DOHH2 (cell line): ENCODE measurements around the gene SCAMP2.

Experiments
- H3F3A ChIP-seq: fragments of 200-600 bp; sonication (generic), shearing (Covaris generic); 2 replicates; pipeline ENCODE4 v1.6.0; 2016; ENCODE audit warnings: antibody characterized with exemption, mild to moderate bottlenecking; ENCODE audit not compliant: control insufficient read depth, insufficient read depth
- H3K27ac ChIP-seq: fragments of 200-600 bp; sonication (generic); 2 replicates; pipeline ENCODE4 v1.5.1; 2014; ENCODE audit warnings: low read depth, mild to moderate bottlenecking, low read length, moderate library complexity
- H3K27me3 ChIP-seq: fragments of 200-600 bp; sonication (generic); 2 replicates; pipeline ENCODE4 v1.6.1; 2014; ENCODE audit warnings: mild to moderate bottlenecking, low read length, mixed read lengths; ENCODE audit not compliant: control insufficient read depth
- H3K36me3 ChIP-seq: fragments of 200-600 bp; sonication (generic); 2 replicates; pipeline ENCODE4 v1.6.1; 2014; ENCODE audit warnings: mild to moderate bottlenecking, low read length, moderate library complexity, mixed read lengths; ENCODE audit not compliant: control insufficient read depth
- H3K4me1 ChIP-seq: fragments of 200-600 bp; sonication (generic); 2 replicates; pipeline ENCODE4 v1.6.1; 2014; ENCODE audit warnings: mild to moderate bottlenecking, low read length, mixed read lengths; ENCODE audit not compliant: control insufficient read depth
- H3K4me2 ChIP-seq: fragments of 200-600 bp; sonication (generic); 2 replicates; pipeline ENCODE4 v1.6.0; 2014; ENCODE audit warnings: mild to moderate bottlenecking, low read length, moderate library complexity
- H3K4me3 ChIP-seq: fragments of 200-600 bp; sonication (generic); 2 replicates; pipeline ENCODE4 v1.5.1; 2014; ENCODE audit warnings: mild to moderate bottlenecking, low read length, mixed read lengths
- H3K79me2 ChIP-seq: fragments of 200-600 bp; sonication (generic); 2 replicates; pipeline ENCODE4 v1.6.1; 2014; ENCODE audit warnings: mild to moderate bottlenecking, low read length, mixed read lengths; ENCODE audit not compliant: control insufficient read depth
- H3K9me2 ChIP-seq: fragments of 200-600 bp; sonication (generic); replicated peaks from 2 replicates; pipeline ENCODE4 v1.6.1; 2014; ENCODE audit warnings: mild to moderate bottlenecking, low read length, mixed read lengths; ENCODE audit not compliant: control insufficient read depth
- H3K9me3 ChIP-seq: fragments of 200-600 bp; sonication (generic); 2 replicates; pipeline ENCODE4 v1.6.1; 2014; ENCODE audit warnings: antibody characterized with exemption, low read length, mixed read lengths; ENCODE audit not compliant: control insufficient read depth, insufficient read depth
- H4K20me1 ChIP-seq: fragments of 200-600 bp; sonication (generic); 2 replicates; pipeline ENCODE4 v1.6.0; 2014; ENCODE audit warnings: low read depth, mild to moderate bottlenecking, antibody characterized with exemption, low read length, moderate library complexity; ENCODE audit not compliant: control insufficient read depth, insufficient read depth
- EZH2phosphoT487 ChIP-seq: fragments of 200-600 bp; sonication (generic); IDR thresholded peaks from 2 replicates; pipeline ENCODE4 v1.6.1; 2017; ENCODE audit warnings: borderline replicate concordance, mild to moderate bottlenecking, antibody characterized with exemption, low read length, moderate library complexity, mixed read lengths
- TF ChIP-seq, protein P1 (sequence below): fragments of 200-600 bp; sonication (generic); IDR thresholded peaks from one replicate; pipeline ENCODE4 v1.5.1; 2014; ENCODE audit warnings: antibody characterized with exemption, mild to moderate bottlenecking, low read depth, low read length; ENCODE audit not compliant: poor library complexity, severe bottlenecking

Gene SCAMP2

DNA sequence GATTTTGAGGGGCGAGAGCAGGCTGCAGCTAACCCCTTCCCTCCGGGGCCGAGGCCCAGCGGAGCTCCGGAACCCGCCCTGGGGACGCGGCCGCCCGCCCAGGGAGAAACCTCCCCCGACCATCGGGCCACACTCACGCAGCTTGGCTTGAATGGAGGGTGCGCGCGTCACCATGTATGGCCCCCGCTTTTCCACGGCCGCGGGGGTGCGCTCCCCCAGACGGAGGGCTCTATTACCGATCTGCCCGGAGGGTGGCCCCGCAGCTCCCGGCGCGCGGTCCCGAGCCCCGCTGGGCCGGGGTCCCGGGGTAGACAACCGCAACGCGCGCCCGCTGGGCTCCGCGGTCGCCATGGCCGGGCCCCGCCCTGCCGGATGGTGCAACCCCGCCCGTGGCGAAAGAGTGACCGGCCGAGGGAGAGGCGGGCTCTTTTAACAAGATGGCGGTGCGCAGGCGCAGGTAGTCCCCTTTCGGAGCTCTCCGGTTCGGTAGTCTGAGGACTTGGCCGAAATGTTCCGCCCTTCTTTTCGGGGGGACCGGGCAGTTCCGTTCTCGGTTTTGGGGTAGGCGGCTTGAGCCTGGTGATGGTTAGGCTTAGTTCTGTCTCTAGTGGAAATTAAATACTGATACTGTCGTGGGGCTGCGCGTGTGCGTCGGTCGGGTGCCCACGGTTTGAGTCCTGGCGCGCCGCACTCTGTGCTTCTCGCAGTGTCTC lies 33.4 kb upstream of the SCAMP2 start, which contains the start of gene FAM219B:
TSS of gene FAM219B (minus strand) at position 402 of the 713 bp plus-strand sequence. CDS start at position 351, 51 bp downstream.
- no peaks in the 10 kb centered on the region for H3K27me3 ChIP-seq
- peak within 1 kb of the TSS; percentile 36 for H3K27ac ChIP-seq
- H3K9me3 ChIP-seq = no peaks in the 10 kb centered on the region
- H3K4me3 ChIP-seq = peak within 1 kb of the TSS; percentile 93
- H3K36me3 ChIP-seq = peaks cover 44% of the 10 kb centered on the region
- no peaks in the 10 kb centered on the region for H4K20me1 ChIP-seq
- H3K4me1 ChIP-seq = peaks cover 29% of the 10 kb centered on the region
- H3K4me2 ChIP-seq = peak within 1 kb of the TSS; percentile 96
- H3F3A ChIP-seq = peaks cover 27% of the 10 kb centered on the region
- H3K79me2 ChIP-seq = peaks cover 18% of the 10 kb centered on the region
- TF ChIP-seq, protein P1, sequence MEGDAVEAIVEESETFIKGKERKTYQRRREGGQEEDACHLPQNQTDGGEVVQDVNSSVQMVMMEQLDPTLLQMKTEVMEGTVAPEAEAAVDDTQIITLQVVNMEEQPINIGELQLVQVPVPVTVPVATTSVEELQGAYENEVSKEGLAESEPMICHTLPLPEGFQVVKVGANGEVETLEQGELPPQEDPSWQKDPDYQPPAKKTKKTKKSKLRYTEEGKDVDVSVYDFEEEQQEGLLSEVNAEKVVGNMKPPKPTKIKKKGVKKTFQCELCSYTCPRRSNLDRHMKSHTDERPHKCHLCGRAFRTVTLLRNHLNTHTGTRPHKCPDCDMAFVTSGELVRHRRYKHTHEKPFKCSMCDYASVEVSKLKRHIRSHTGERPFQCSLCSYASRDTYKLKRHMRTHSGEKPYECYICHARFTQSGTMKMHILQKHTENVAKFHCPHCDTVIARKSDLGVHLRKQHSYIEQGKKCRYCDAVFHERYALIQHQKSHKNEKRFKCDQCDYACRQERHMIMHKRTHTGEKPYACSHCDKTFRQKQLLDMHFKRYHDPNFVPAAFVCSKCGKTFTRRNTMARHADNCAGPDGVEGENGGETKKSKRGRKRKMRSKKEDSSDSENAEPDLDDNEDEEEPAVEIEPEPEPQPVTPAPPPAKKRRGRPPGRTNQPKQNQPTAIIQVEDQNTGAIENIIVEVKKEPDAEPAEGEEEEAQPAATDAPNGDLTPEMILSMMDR = no peak
- H3K9me2 ChIP-seq = no peaks in the 10 kb centered on the region

DNA sequence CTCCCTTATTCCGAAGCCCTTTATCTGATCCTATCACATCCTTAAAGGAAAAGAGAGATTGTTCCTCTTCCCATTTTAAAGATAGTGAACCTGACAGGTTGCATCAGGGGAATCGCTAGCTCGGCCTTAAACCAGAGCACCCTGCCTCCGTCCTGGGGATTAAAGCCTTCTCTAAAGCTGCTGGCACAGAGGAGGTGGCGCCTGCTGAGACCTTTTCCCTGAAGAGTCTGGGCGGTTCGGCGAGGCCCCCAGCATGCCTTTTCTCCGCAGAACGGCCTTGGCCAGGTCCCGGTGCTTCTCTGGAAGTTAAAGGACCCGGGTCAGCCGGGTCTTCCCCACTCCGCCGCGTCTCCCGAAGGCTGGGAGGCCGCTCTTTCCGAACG lies 32.9 kb upstream of the SCAMP2 start:
- H3K9me2 ChIP-seq = no peaks in the 10 kb centered on the region
- peak overlapping the region; percentile 36 for H3K27ac ChIP-seq
- TF ChIP-seq, protein P1 = no peak
- no peak for TF ChIP-seq EZH2phosphoT487
- H3F3A ChIP-seq = peaks cover 24% of the 10 kb centered on the region
- H3K27me3 ChIP-seq = no peaks in the 10 kb centered on the region
- no peaks in the 10 kb centered on the region for H4K20me1 ChIP-seq
- H3K4me2 ChIP-seq = peak overlapping the region; percentile 96
- peaks cover 18% of the 10 kb centered on the region for H3K79me2 ChIP-seq
- H3K4me3 ChIP-seq = peak overlapping the region; percentile 93
- no peaks in the 10 kb centered on the region for H3K9me3 ChIP-seq
- peaks cover 34% of the 10 kb centered on the region for H3K4me1 ChIP-seq
- peaks cover 47% of the 10 kb centered on the region for H3K36me3 ChIP-seq

DNA sequence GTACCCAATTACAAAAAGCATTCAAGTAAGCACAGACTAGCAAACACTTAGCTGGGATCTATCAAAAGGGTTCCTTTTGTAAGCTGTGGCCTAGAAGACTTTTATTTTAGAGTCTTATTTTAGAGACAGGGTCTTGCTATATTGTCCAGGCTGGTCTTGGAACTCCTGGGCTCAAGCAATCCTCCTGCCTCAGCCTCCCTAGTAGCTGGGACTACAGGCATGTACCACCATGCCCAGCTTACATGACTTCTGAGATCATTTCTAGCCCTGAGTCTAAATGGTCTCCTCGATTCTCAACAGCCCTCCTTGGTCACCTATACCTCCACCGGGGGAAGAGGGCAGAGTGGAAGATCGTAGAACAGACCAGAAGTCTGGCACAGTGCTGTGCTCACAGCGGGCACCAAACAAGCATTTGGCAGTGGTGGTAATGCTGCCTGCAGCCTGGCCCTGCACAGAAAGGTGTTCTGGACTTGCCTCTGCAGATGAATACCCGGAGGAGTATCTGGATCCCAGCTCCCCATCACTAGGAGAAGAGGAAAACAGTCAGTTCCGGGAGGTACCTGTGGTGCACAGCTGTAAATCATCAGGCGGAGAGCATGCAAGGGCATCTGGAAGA lies 31.1 kb upstream of the SCAMP2 start:
- peaks cover 59% of the 10 kb centered on the region for H3K36me3 ChIP-seq
- no peaks in the 10 kb centered on the region for H3K27me3 ChIP-seq
- no peak for TF ChIP-seq EZH2phosphoT487
- TF ChIP-seq, protein P1 = no peak
- H3K4me3 ChIP-seq = no peak overlapping the region
- H3K27ac ChIP-seq = no peak overlapping the region
- H3K4me2 ChIP-seq = no peak overlapping the region
- H4K20me1 ChIP-seq = no peaks in the 10 kb centered on the region
- no peaks in the 10 kb centered on the region for H3K9me3 ChIP-seq
- H3K4me1 ChIP-seq = peaks cover 34% of the 10 kb centered on the region
- H3K79me2 ChIP-seq = peaks cover 18% of the 10 kb centered on the region
- no peaks in the 10 kb centered on the region for H3K9me2 ChIP-seq
- H3F3A ChIP-seq = peaks cover 14% of the 10 kb centered on the region
